ENCODE measurements around the gene UTP14C. TPM values are rescaled to one million over a fixed set of nuclear protein-coding genes. Genes with fewer than 3 reads are reported as not detected.
A peak's percentile ranks its signal among the peaks of the same experiment; 100 is the strongest.

UTP14C gene
- total and polyA plus RNA-seq, 2 of the 13 experiments (the other 11 are each of a cell fraction or from before 2014, with no cell fraction given) = 8.8 to 12.2 TPM

DNA sequence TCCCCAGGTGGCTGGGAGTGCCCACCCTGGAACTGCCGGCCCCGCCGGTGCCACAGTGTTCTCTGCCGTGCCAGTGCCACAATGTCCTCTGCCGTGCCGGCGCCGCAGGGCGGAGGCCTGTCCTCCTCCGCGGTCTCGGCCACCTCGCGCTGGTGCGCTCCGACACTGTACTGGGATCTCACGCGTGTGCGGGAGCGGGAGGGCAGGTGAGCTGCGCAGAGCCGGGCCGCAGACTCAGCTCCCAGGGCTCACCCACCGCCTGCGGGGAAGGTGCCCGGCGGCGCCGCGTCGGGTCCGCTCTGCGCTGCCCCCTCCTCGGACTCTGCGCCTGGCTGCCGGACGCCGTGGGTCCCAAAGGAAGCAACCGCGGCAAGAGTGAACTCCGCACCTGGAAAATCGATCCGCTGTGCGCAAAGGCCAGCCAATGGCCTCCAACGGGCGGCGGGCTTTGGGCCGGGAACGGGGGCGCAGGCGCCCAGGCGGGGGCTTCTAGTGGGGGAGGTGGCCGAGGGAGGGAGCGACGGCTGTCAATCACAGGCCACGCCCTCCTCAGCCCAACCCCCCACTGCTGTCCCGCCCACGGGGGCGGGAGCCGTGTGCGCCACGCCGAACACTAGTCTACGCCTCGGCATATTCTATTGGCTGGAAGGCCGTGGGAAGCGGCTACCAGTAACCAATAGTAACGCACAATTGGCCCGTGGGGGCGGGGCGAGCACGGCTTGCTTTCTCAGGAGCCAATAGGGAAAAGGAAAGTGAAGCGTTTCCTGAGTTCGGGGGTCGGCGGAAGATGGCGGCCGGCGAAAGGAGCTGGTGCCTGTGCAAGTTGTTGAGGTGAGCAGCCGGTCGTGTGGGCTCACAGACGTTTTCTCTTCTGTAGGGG, 12.6 kb upstream of the UTP14C start, which contains the start of gene ALG11:
TSS of gene ALG11 (plus strand) at position 767 of the 880 bp plus-strand sequence. CDS start at position 788, 21 bp downstream.
- Histone ChIP-seq H3K9me3 (ENCODE audit: low read length) (no peaks in the 10 kb centered on the region), H4K20me1 (ENCODE audit: insufficient read depth, low read length) (peaks cover 21% of the 10 kb centered on the region), H2AFZ (ENCODE audit: low read length) (peak within 1 kb of the TSS; percentile 72), H3K4me2 (ENCODE audit: low read depth, low read length) (peak within 1 kb of the TSS; percentile 82), H3K4me1 (ENCODE audit: insufficient read depth, low read length) (peaks cover 61% of the 10 kb centered on the region), H3K27ac (ENCODE audit: extremely low read length, insufficient read depth, low read length) (peak within 1 kb of the TSS; percentile 97), H3K9ac (ENCODE audit: insufficient read depth, low read depth, low read length) (peak within 1 kb of the TSS; percentile 99), H3K36me3 (replicated peaks in 1 of 2; ENCODE audit: control insufficient read depth in 1 of 2, insufficient read depth in 2 of 2, low read length in 2 of 2) (peaks cover 0 to 2% of the 10 kb centered on the region in 2 experiments; a peak in 2 of 5 replicates), H3K4me3 (replicated peaks in 1 of 3; ENCODE audit: insufficient read depth in 1 of 3, low read depth in 2 of 3, low read length in 3 of 3) (peak within 1 kb of the TSS; percentile 97 to 98 (median 98)), H3K79me2 (ENCODE audit: insufficient read depth, low read length) (peaks cover 95% of the 10 kb centered on the region), H3K27me3 (ENCODE audit: control insufficient read depth in 1 of 2, insufficient read depth in 2 of 2, low read length in 2 of 2) (no peaks in the 10 kb centered on the region; a peak in 1 of 5 replicates)
- peak; percentile 97 for DNase-seq (ENCODE audit: low spot score)
- 2% methylated on average over 9 of the region's 82 CpGs for WGBS (ENCODE audit: low lambda C conversion rate)
- ChIA-PET CTCF (ENCODE audit: low intra/inter-chr PET ratio, low total read pairs) (interaction anchor here (1.3 kb wide), 1 partner anchor 11 kb away, joined by 5 read pairs; no protein-coding TSS in a partner anchor), POLR2A (interaction anchor here (0.6 to 2.2 kb wide), 12 partner anchors 9 to 116 kb away, joined by 3 to 32 read pairs (median 6); partner anchors contain the start of genes NEK5 and UTP14C)
- FAIRE-seq = peak; percentile 75
- in situ Hi-C loops (cut with HindIII; ENCODE audit: extremely low pct_ligation_motif_present, low pct_unique_long_range_greater_than_20kb) (loop anchor here (5.0 to 25.0 kb wide), 2 partner anchors 115 to 450 kb away; partner anchors contain the start of genes CKAP2, NEK5 and VPS36), intact Hi-C loops (cut with micrococcal nuclease; ENCODE audit: unreplicated experiment) (loop anchor here (1.0 to 5.0 kb wide), 4 partner anchors 13 to 180 kb away; no protein-coding TSS in a partner anchor)
- peak; percentile 92 for ATAC-seq
- no TSS peak for BruUV-seq (replicated peaks)
- TF ChIP-seq, protein P1, sequence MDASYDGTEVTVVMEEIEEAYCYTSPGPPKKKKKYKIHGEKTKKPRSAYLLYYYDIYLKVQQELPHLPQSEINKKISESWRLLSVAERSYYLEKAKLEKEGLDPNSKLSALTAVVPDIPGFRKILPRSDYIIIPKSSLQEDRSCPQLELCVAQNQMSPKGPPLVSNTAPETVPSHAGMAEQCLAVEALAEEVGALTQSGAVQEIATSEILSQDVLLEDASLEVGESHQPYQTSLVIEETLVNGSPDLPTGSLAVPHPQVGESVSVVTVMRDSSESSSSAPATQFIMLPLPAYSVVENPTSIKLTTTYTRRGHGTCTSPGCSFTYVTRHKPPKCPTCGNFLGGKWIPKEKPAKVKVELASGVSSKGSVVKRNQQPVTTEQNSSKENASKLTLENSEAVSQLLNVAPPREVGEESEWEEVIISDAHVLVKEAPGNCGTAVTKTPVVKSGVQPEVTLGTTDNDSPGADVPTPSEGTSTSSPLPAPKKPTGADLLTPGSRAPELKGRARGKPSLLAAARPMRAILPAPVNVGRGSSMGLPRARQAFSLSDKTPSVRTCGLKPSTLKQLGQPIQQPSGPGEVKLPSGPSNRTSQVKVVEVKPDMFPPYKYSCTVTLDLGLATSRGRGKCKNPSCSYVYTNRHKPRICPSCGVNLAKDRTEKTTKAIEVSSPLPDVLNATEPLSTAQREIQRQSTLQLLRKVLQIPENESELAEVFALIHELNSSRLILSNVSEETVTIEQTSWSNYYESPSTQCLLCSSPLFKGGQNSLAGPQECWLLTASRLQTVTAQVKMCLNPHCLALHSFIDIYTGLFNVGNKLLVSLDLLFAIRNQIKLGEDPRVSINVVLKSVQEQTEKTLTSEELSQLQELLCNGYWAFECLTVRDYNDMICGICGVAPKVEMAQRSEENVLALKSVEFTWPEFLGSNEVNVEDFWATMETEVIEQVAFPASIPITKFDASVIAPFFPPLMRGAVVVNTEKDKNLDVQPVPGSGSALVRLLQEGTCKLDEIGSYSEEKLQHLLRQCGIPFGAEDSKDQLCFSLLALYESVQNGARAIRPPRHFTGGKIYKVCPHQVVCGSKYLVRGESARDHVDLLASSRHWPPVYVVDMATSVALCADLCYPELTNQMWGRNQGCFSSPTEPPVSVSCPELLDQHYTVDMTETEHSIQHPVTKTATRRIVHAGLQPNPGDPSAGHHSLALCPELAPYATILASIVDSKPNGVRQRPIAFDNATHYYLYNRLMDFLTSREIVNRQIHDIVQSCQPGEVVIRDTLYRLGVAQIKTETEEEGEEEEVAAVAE (CRISPR knock-in tag; IDR thresholded peaks at IDR 0.05; ENCODE audit: borderline replicate concordance) = peak; percentile 77; the same call in 1 of the 2 replicates
- TF ChIP-seq, protein P2, sequence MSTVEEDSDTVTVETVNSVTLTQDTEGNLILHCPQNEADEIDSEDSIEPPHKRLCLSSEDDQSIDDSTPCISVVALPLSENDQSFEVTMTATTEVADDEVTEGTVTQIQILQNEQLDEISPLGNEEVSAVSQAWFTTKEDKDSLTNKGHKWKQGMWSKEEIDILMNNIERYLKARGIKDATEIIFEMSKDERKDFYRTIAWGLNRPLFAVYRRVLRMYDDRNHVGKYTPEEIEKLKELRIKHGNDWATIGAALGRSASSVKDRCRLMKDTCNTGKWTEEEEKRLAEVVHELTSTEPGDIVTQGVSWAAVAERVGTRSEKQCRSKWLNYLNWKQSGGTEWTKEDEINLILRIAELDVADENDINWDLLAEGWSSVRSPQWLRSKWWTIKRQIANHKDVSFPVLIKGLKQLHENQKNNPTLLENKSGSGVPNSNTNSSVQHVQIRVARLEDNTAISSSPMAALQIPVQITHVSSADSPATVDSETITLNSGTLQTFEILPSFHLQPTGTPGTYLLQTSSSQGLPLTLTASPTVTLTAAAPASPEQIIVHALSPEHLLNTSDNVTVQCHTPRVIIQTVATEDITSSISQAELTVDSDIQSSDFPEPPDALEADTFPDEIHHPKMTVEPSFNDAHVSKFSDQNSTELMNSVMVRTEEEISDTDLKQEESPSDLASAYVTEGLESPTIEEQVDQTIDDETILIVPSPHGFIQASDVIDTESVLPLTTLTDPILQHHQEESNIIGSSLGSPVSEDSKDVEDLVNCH (CRISPR knock-in tag; IDR thresholded peaks at IDR 0.05) = no peak
- TF ChIP-seq DPF2 (CRISPR knock-in tag; IDR thresholded peaks at IDR 0.05; ENCODE audit: borderline replicate concordance, low read depth) (peak; percentile 89), PRPF4 (IDR thresholded peaks at IDR 0.05; ENCODE audit: low read depth, low read length, poor library complexity, severe bottlenecking) (no peak), GABPA (IDR thresholded peaks at IDR 0.05; ENCODE audit: low read depth, low read length) (peak; percentile 47), GABPA (CRISPR knock-in tag; IDR thresholded peaks at IDR 0.05; ENCODE audit: low read depth) (peak; percentile 87), ZNF780A (CRISPR knock-in tag; IDR thresholded peaks at IDR 0.05) (peak; percentile 74; the same call in 1 of the 2 replicates), ZSCAN31 (CRISPR knock-in tag; IDR thresholded peaks at IDR 0.05; ENCODE audit: low read depth) (peak; percentile 96), ZNF138 (CRISPR knock-in tag; IDR thresholded peaks at IDR 0.05; ENCODE audit: low read depth) (no peak; the same call in 1 of the 2 replicates), SP4 (CRISPR knock-in tag; IDR thresholded peaks at IDR 0.05) (peak; percentile 99), BCL6 (CRISPR knock-in tag; IDR thresholded peaks at IDR 0.05) (no peak; the same call in 1 of the 2 replicates), ZNF83 (CRISPR knock-in tag; IDR thresholded peaks at IDR 0.05; ENCODE audit: borderline replicate concordance) (peak; percentile 64; the same call in 1 of the 2 replicates), ZNF496 (CRISPR knock-in tag; IDR thresholded peaks at IDR 0.05; ENCODE audit: insufficient replicate concordance) (no peak), ZNF44 (CRISPR knock-in tag; IDR thresholded peaks at IDR 0.05) (peak; percentile 72; the same call in 1 of the 2 replicates)
- TF ChIP-seq, protein P3, sequence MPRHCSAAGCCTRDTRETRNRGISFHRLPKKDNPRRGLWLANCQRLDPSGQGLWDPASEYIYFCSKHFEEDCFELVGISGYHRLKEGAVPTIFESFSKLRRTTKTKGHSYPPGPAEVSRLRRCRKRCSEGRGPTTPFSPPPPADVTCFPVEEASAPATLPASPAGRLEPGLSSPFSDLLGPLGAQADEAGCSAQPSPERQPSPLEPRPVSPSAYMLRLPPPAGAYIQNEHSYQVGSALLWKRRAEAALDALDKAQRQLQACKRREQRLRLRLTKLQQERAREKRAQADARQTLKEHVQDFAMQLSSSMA (CRISPR knock-in tag; IDR thresholded peaks at IDR 0.05) = peak; percentile 75
